Measurements from ENCODE around the gene PPP1R3E.

The PPP1R3E gene

DNA sequence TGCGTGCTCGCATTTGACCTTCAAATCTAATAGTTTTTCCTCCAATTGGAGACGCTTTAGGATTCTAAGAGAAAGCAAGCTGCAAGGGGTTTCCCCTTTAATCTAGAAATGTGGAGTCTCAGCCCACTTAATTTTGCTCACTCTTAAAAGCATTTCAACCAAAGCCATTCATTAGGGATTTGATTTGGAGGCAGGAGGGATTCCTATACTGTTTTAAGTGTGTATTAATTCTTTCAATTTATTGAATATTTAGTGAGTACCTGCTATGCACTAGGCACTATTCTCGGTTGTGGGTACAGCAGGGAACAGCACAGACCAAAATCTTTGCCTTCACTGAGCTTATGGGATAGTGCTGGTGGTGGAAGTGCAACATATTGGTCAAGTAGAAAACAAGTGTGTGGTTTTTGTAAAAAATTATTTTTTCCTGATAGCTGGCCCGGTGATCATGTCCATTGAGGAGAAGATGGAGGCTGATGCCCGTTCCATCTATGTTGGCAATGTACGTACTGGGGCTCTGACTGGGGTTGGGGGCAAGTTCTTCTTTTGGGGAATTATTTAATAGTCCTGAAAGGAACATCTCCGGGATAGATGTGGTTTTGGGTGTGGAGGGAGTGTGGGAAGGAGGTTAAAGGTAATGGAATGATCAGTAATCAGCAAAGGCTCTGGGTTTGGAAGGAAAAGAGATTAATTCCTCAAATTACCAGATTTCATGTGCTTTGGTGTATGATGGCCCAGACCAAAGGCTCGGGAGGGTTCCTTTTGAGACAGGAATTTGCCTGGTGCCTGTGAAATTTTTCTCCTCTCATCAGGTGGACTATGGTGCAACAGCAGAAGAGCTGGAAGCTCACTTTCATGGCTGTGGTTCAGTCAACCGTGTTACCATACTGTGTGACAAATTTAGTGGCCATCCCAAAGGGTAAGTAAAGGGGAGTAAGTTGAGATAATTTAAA is 20.2 kb upstream of the PPP1R3E start:
- no peak for DNase-seq

DNA sequence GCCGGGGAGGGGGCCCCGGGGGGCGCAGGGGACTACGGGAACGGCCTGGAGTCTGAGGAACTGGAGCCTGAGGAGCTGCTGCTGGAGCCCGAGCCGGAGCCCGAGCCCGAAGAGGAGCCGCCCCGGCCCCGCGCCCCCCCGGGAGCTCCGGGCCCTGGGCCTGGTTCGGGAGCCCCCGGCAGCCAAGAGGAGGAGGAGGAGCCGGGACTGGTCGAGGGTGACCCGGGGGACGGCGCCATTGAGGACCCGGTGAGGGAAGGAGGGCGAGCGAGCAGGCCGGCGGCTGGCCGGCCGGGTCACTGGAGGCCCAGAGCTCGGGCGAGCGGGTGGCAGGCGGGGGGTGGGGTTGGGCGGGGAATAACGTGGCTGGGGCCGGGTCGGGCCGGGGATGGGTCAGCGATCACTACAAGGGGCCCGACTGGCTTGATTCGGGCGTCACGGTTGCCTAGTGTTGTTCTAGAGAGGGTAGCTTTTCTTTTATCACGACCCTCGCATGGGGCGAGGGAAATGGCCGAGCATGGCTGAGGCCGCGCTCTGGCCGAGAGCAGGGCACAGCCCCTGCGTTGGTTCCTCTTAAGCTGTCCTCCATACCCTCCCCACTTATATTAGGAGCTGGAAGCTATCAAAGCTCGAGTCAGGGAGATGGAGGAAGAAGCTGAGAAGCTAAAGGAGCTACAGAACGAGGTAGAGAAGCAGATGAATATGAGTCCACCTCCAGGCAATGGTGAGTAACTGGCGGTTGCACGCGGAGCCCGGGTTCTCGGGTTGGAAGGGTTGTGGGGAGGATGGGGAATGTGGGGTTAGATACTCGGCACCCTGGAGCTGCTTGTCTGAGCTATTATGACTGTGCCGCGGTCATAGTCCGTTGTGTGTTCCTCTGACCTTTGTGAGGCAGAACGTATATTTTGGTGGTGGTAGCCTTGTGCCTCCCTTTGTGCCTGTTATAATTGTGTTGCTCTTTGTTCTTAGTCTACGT is 19.2 kb upstream of the PPP1R3E start:
- DNase-seq, result no peak

GRCh38 chr14:23320584-23321571 is 18.2 kb upstream of the PPP1R3E start, which contains the start of gene PABPN1:
TSS of gene PABPN1 (plus strand) at chr14:23321457. CDS start at chr14:23321470, 13 bp downstream.
- peak; percentile 100 for DNase-seq

DNA sequence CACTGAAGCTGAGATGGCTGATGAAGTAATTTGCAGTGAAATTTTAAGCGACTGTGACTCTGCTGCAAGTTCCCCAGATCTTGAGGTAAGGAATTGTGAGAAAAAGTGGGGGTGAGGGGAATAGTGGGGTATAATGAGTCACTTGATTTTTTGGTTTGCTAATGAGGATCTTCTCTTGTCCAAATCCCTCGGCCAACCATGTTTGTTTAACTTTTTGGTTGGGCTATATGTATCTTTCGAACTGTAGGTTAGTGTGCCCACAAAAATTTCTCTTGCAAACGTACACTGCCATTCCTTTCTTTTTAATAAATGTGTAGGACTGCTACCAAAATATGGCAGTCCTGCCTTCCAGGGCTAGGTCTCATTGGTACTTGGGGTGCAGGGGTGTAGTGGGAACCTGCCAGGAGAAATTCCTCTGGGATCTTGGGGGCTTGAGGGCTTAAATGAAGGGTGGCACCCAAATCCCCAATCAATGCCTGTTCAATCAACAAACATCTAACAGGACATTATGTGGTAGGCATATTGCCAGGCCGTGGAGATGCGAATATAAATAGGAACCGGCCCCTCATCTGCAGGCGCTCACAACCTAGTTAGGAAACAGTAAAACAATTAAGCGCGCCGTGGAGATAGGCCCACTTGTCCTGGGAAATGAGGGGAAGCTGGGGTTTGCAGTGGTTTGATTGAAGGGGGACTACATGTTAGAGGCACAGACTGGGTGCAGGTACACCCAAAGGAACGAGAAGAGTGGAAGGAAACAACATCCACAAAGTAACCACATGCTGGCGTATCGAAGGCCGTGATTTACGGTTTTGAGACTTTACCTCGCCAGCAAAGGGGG is 17.3 kb upstream of the PPP1R3E start:
- peak; percentile 35 for DNase-seq

GRCh38 chr14:23316300-23316699 is 13.6 kb upstream of the PPP1R3E start:
- no peak for DNase-seq

- no peak for DNase-seq
These were observed 7.9 kb upstream of the PPP1R3E start for GRCh38 chr14:23310546-23310945.

DNA sequence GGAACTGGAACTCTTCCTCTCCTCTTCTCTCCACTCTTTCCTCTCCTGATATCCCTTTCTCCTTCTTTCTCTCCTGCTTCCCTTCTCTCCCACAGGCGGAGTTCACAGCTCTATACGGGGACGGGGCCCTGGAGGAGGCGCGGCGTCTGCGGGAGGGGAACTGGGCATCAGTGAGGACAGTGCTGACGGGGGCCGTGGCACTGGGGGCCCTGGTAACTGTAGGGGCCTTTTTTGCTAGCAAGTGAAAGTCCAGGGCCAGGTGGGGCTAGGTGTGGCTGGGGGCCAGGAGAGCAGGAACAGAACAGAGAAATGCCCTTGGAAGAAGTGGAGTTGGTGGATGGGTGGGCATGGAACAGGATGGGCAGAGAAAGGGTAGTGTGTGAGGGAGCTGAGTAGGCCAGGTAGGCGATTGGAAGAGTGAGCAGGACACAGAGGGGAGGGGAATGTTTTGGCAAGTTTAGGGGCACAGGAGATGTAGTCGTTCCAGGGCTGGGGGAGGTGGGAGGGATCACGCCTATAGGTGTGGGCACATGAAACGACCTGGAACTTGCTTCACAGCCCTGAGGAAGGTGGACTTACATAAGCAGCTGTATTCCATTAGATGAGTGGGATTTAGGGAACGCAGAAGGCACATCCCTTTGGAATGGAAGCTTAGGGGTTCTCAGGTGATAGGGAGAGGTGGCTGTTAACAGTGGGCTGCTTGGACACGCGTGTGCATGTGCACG is 6.2 kb upstream of the PPP1R3E start:
- DNase-seq, result no peak

DNA sequence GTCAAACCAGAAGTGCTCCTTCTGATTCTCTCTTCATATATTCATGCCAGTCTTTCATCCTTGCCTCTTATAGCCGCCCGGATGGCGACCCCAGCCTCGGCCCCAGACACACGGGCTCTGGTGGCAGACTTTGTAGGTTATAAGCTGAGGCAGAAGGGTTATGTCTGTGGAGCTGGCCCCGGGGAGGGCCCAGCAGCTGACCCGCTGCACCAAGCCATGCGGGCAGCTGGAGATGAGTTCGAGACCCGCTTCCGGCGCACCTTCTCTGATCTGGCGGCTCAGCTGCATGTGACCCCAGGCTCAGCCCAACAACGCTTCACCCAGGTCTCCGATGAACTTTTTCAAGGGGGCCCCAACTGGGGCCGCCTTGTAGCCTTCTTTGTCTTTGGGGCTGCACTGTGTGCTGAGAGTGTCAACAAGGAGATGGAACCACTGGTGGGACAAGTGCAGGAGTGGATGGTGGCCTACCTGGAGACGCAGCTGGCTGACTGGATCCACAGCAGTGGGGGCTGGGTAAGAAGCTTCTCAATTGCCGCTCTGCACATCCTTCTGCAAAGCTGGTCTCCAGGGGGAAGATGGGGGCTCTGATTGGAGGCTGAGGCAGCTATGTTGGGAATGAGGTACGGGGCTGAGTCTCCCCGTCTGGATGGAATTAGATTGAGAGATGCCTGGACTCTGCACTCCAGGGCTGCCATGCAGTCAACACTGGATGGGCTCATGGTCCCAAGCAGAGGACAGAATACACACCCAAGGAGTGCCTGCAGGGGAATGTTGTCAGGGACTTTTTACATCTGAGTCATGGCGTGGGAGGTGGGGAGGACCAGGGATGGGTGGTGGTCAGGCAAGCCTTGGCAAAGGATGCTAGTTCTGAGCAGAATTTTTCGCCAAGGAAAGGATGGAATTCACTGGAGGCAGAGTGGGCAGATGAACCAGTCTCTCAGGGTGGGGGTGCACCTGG is 5.3 kb upstream of the PPP1R3E start:
- DNase-seq, result no peak

DNA sequence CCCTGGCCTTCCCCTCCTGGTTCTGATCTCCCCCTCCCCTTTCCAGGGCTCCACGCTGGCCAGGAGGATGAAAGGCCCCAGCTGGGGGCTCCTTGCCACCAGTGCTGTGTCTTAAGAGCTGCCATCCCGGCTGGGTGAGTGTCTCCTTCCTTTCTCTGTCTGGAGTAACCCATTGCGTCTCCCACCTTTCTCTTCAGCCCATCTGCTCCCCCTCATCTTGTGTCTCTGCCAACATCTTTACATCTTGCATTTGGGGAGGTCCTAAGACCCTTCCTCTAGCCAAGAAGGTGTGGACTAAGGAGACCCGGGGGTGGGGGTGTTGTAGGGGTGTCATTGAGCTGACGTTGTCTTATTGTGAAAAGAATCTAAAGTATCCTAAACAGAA is 4.5 kb upstream of the PPP1R3E start:
- DNase-seq, result no peak

GRCh38 chr14:23306412-23307145 is 3.9 kb upstream of the PPP1R3E start, which contains the start of gene BCL2L2:
TSS of gene BCL2L2 (plus strand) at chr14:23306833. CDS start at chr14:23307768, 935 bp downstream.
- DNase-seq, result peak; percentile 83

DNA sequence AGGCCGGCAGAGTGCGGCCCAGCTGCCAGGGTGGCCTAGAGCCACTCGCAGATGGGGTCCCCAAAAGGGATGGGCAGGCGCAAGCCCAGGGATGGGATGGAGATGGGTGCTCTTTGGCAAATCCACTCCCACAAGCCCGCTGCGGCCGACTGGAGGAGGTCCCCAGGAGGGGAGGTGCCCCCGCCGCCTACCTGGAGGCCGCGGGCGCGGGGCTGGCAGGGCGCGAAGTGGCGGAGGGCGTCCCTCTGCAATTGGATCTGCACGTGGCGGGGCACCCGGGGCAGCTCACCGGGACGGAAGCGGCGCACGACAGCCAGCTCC is 730 bp downstream of the PPP1R3E start:
- no peak for DNase-seq

- peak; percentile 97 for DNase-seq
These were observed 1.2 kb downstream of the PPP1R3E start for GRCh38 chr14:23301288-23301968.

DNA sequence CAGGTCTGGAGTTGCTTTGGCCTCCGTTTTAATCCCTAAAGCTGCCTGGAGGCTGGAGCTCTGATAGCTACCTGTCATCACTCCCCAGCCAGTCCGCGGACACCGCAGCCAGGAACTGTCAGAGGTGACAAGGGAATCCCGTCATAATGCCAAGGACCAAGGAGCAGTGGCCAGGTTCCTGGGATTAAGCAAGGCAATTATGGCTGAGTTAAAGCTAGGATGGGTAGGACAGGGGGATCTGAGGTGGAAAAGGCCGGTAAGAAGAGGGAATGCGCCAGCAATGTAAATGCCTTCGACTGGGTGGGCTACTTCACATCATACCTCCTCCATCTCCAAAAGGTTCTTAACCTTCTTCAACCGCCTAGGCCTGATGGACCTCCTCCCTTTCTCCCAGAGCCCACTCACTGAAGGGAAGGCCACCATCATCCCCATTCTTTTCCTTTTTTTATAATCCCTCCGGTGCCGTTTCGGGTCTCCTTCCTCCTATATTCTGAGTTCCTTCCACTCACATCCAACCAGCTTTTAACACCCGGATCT is 1.9 kb downstream of the PPP1R3E start:
- DNase-seq, result peak; percentile 22

DNA sequence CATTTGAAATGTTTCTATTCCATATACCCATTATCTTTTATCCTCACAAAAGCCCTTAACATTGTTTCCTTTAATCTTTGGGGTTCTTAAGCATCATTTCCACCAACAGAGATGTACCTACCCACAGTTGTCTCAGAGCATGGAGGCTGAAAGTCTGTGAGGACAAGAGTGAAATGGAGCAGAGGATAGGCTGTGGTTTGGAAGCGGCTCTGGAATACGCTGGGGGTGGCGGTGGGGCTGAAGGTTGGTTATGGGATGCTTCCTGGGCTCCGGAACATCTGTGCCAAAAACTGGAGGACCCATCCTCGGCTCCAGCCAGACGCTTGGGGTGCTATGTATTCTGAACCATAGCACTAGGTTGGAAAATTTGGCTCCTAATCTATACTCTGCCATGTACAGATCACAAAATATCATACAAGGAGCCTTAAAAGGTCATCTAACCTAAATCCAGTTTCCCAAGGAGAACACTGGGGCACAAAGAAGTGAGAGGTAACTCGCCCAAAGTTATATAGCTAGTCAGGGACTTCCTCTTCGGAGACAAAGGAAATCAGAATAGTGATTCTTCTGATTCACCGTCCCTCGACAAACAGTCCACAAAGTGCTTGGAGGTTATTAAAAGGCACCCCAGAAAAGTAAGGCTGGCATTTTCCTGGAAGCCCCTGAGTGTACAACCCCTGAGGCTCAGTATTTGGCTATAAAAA is 2.5 kb downstream of the PPP1R3E start:
- DNase-seq, result no peak

GRCh38 chr14:23299211-23299957 is 3.3 kb downstream of the PPP1R3E start:
- DNase-seq, result no peak

DNA sequence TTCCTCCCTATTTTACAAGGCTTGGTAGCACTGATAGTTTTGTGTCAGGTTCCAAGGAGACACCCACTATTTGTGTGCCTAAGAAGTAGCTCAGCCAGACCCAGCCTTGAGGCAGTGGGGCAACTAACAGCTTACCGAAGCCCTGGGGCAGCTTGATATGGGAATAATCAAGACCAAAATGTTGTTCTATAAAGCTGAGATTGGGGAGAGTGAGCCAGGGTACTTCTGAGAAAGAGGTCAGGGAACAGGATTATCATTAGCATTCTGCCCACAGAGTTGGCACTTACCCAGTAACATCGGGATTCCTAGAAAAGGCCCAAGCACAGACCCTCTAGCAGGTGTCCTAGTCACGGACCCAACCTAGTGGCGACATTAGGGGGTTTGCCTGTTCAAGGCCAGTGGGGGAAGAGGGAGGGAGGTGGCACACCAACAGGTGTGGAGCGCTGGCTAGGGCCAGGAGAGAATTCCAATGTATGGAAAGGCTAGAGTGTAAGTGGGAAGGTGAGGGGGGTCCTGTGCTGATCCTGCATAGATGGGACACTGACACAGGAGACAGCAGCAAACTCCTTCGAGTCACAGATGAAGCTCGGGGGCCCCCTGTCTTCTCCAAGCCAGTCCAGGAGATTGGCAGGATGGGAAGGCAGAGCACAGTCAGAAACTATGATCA is 4.9 kb downstream of the PPP1R3E start:
- DNase-seq, result no peak
